ENCODE results near the gene MPPED2.
"Not testable (repeated sequence)": the region's sequence is repeated elsewhere in the genome, so short reads cannot be mapped to it uniquely, and the experiment has no call there.

The MPPED2 gene

GRCh38 chr11:30573951-30574350, 12.2 kb downstream of the MPPED2 start:
- no peak for DNase-seq

GRCh38 chr11:30568931-30569330, 17.2 kb downstream of the MPPED2 start:
- no peak for DNase-seq

GRCh38 chr11:30567644-30568043, 18.5 kb downstream of the MPPED2 start:
- DNase-seq, result no peak

GRCh38 chr11:30567120-30567519, 19.0 kb downstream of the MPPED2 start:
- no peak for DNase-seq

- DNase-seq, result no peak
These were observed 19.7 kb downstream of the MPPED2 start for GRCh38 chr11:30566482-30566881.

GRCh38 chr11:30565027-30565426, 21.1 kb downstream of the MPPED2 start:
- DNase-seq, result no peak

- DNase-seq, result no peak
These were observed 24.3 kb downstream of the MPPED2 start for GRCh38 chr11:30561691-30562415.

- no peak for DNase-seq
These were observed 25.7 kb downstream of the MPPED2 start for GRCh38 chr11:30560206-30561106.

- no peak for DNase-seq
These were observed 27.1 kb downstream of the MPPED2 start for GRCh38 chr11:30559004-30559403.

GRCh38 chr11:30554587-30554986, 31.6 kb downstream of the MPPED2 start:
- not testable (repeated sequence) for DNase-seq

- no peak for DNase-seq
These were observed 32.5 kb downstream of the MPPED2 start for GRCh38 chr11:30553521-30554110.

GRCh38 chr11:30552839-30553238, 33.3 kb downstream of the MPPED2 start:
- DNase-seq, result no peak

- DNase-seq, result no peak
These were observed 36.1 kb downstream of the MPPED2 start for GRCh38 chr11:30550022-30550542.

GRCh38 chr11:30549565-30549964, 36.6 kb downstream of the MPPED2 start:
- DNase-seq, result no peak

GRCh38 chr11:30546334-30546733, 39.8 kb downstream of the MPPED2 start:
- DNase-seq, result no peak

- no peak for DNase-seq
These were observed 40.6 kb downstream of the MPPED2 start for GRCh38 chr11:30545507-30545906.

- DNase-seq, result no peak
These were observed 43.1 kb downstream of the MPPED2 start for GRCh38 chr11:30543066-30543465.

- no peak for DNase-seq
These were observed 45.4 kb downstream of the MPPED2 start for GRCh38 chr11:30540781-30541180.

- no peak for DNase-seq
These were observed 47.9 kb downstream of the MPPED2 start for GRCh38 chr11:30538251-30538650.

- DNase-seq, result no peak
These were observed 50.3 kb downstream of the MPPED2 start for GRCh38 chr11:30535818-30536217.

GRCh38 chr11:30533445-30533947, 52.7 kb downstream of the MPPED2 start:
- no peak for DNase-seq

- DNase-seq, result no peak
These were observed 58.6 kb downstream of the MPPED2 start for GRCh38 chr11:30527566-30527965.

GRCh38 chr11:30526558-30526957, 59.6 kb downstream of the MPPED2 start:
- no peak for DNase-seq
